ENCODE measurements around the gene ANKRD42.

Gene ANKRD42

DNA sequence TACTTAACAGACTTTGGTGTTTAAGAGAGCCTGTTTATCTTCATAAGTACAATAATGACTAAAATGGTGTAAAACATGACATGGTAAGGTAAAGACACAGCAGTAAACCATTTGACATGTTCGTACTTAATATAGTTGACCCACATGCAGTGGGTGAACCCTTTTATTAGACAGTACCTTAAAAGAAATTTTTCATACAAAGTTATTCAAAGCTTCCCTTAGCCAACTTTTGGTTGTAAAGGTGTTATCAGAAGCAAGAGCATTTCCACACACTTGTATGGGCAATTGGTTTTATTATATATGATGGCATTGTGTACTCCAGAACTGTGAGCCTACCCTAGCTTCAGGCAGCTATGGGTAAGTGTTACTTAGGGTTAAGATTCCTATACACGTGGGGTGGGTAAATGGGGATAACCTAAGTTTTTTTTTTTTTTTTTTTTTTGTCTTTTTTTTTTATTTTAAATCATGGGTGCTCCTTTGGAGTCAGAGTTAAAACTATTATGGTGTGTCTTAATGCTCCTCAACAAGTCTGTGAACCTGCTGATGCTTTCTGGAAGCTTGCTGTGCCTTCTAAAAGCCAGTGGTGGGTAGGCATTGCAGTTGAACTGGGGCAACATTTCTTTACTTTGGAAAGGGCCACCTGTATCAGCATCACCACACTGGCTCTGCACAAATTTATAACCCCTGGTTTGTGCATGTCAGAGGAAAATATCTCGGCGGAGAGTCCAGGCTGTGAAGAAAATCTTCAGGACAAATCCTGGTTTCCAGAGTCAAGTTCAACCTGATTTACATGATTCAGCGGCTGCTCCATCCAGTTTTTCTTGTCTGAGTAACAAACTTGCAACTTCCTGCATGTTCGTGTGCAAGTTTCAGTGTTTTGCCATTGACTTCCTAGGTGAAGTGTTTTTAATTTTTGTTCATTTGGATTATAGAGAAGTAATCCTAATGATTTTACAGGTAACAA lies 33.3 kb upstream of the ANKRD42 start:
- TF ChIP-seq GATA3 (IDR thresholded peaks at IDR 0.05; ENCODE audit: low read depth, low read length): no peak

DNA sequence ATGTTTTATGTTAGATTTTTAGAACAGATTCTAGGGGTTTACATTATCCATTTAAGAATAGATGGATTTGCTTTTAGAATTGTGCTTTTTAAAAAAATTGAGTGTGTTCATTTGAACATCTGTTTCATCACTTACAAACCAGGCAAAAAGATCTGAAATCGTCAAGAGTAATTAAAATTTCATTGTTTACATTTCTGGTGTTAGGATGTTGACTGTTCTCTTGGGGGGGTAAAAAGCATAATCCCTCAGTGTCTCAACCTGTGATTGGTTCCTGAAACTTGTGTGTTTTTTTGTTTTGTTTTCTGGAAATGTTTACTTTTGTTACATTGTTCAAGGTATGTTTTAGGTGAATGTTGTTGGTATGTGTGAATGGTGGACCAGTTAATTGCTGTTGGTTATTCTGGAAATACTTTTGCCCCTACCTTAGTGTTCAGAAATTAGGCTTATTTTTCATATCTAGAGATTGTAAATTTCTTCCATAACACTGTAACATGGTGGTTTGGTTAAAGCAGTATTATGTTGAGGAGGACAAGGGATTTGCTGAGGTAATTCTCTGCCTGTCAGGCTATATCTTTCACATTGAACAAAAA lies 31.8 kb upstream of the ANKRD42 start:
- no peak for TF ChIP-seq GATA3 (IDR thresholded peaks at IDR 0.05; ENCODE audit: low read depth, low read length)

DNA sequence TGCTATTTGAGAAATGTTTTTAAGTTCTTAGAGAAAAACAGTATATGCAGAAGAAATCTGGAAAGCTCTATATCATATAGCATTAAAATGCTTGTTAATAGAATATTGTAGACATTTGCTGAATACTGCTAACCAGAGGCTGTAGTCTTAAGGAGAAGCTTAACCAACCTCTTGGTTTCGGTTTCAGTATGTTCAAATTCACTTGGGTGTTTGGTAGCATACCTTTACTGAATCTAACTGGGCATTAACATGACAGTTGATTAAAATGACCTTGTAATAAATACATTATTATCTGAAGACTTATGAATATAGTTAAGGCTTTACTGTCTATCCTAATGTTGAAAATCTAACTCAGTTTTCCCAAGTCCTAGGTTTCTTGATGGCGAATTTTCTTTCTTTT lies 31.1 kb upstream of the ANKRD42 start:
- TF ChIP-seq GATA3 (IDR thresholded peaks at IDR 0.05; ENCODE audit: low read depth, low read length): no peak

DNA sequence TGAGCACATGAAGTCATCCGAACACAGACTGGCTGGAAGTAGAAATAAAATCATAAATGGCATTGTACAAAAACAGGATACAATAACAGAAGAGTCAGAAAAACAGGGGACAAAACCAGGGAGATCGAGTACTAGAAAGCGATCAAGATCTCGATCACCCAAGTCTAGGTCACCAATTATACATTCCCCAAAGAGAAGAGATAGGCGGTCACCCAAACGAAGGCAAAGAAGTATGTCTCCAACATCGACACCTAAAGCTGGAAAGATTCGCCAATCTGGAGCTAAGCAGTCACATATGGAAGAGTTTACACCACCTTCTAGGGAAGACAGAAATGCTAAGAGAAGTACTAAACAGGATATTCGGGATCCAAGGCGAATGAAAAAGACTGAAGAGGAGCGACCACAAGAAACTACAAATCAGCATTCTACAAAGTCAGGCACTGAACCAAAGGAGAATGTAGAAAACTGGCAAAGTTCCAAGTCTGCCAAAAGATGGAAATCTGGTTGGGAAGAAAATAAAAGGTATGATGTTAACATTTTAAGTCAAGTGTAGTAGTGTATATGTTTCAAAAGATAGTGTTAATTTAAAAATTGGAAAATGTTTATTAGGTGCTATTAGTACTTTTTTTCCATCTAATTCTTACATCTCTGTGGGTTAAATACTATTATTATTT lies 27.2 kb upstream of the ANKRD42 start:
- no peak for TF ChIP-seq GATA2 (IDR thresholded peaks at IDR 0.05; ENCODE audit: low read depth, low read length)
- TF ChIP-seq GATA3 (IDR thresholded peaks at IDR 0.05; ENCODE audit: low read depth, low read length): no peak

DNA sequence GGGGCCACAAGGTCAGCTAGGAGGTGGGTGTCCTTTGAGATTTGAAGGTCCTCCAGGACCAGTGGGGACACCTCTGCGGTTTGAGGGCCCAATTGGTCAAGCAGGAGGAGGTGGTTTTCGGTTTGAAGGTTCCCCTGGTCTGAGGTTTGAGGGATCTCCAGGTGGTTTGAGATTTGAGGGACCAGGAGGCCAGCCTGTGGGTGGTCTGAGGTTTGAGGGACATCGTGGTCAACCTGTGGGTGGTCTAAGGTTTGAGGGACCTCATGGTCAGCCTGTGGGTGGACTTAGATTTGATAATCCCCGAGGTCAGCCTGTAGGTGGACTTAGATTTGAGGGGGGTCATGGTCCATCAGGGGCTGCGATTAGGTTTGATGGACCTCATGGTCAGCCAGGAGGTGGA lies 24.8 kb upstream of the ANKRD42 start:
- TF ChIP-seq GATA2 (IDR thresholded peaks at IDR 0.05; ENCODE audit: low read depth, low read length): no peak
- TF ChIP-seq GATA3 (IDR thresholded peaks at IDR 0.05; ENCODE audit: low read depth, low read length): no peak

DNA sequence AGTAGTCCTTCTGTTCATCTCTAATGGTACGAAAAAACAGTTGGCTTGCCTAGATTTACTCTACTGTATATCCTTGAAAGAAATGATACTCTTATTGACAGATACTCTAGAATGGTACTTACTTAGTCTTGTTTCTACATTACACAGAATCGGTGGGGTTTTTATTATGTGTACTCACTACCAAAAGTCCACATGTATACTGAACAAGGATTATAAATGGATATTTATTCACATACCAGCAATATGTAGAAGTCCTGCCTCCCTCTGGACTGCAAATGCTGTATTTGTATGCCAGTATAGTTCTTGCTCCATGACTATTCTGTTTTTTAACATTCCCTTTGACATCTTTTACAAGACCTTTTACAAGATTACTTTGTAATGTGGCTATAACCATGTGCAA lies 22.6 kb upstream of the ANKRD42 start:
- TF ChIP-seq GATA3 (IDR thresholded peaks at IDR 0.05; ENCODE audit: low read depth, low read length): no peak
- TF ChIP-seq GATA2 (IDR thresholded peaks at IDR 0.05; ENCODE audit: low read depth, low read length): no peak

DNA sequence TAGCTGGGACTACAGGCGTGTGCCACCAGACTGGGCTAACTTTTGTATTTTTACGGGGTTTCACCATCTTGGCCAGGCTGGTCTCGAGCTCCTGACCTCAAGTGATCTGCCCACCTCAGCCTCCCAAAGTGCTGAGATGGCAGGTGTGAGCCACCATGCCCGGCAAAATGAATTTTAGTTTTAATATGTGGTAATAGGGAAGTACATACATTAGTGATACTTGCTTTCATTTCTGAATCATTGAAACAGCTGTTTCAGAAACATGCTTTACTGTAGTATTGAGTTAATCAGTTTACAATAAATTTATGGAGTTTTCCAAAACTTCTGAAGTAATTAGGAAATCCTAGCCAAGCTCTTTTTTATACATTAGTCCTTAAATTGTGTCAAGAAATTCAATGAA lies 21.0 kb upstream of the ANKRD42 start:
- no peak for TF ChIP-seq GATA2 (IDR thresholded peaks at IDR 0.05; ENCODE audit: low read depth, low read length)
- no peak for TF ChIP-seq GATA3 (IDR thresholded peaks at IDR 0.05; ENCODE audit: low read depth, low read length)

DNA sequence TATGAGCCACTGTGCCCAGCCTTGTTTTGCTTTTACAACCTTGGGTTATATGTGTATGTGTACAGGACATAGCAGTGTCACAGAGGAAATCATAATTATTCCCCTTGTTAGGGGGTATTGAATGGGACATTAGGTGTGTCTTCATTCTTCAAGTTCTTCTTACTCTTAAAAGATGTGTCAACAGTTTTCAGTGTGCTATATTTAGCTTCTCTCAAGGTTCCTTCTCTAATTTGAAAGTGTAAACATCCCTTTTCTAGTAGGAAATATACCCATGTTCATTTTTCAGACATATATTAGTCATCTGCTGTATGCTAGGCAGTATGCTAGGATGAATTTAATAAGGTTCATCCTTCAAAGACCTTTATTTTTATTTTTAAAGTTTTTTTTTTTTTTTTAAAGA lies 19.5 kb upstream of the ANKRD42 start:
- no peak for TF ChIP-seq GATA3 (IDR thresholded peaks at IDR 0.05; ENCODE audit: low read depth, low read length)

DNA sequence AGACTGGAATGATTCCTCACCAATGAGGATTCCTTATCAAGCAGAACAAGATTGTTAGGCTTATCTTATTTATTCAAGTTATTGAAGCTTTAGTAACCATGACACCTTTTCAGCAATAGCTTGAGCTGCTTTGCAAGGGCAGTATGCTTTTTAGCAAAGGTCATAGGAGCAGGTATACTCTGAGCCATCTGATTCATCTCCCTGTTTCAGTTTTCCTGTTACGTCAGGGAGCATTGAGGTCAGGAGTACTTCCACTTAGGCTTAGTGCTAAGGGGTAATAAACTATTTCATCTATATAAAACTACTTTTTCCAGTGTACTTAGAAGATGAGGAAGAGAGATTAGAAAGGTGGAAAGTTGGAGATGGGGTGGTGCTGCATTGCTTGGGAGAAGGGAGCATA lies 17.7 kb upstream of the ANKRD42 start:
- no peak for TF ChIP-seq GATA3 (IDR thresholded peaks at IDR 0.05; ENCODE audit: low read depth, low read length)
- TF ChIP-seq GATA2 (IDR thresholded peaks at IDR 0.05; ENCODE audit: low read depth, low read length): no peak

DNA sequence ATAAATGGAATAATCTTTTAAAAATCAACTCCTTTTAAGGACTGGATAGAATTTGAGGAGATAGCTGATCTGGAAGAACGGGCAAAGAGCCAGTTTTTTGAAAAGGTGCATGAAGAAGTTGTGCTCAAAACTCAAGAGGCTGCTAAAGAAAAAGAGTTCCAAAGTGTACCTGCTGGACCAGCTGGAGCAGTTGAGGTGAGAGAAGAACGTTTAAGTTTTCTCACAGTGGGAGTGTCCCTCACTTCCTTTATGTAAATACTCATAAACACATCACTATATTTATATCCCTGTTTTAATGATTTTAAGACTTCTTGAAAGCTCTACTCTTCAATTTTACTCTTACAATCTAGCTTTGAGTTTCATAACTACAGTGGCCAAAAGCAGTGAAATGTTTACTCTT lies 11.7 kb upstream of the ANKRD42 start:
- no peak for TF ChIP-seq GATA3 (IDR thresholded peaks at IDR 0.05; ENCODE audit: low read depth, low read length)
- no peak for TF ChIP-seq GATA2 (IDR thresholded peaks at IDR 0.05; ENCODE audit: low read depth, low read length)

DNA sequence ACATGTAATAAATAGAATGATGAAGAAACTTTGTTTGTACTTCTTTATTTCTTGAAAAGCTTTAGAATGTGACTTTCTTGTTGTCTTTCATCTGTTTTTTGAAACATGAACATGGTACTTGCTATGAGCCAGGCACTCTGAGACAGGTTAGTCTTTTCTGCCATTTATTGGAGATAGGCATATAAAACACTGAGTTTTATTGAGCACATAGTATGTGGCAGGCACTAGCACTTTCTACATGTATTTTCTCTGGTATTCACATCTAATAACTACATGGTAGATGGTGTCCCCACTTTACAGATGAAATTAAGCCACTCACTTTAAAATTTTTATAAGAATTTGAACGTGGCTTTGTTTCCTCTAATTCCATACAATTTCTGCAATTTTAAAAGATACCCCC lies 7.7 kb upstream of the ANKRD42 start:
- TF ChIP-seq GATA2 (IDR thresholded peaks at IDR 0.05; ENCODE audit: low read depth, low read length): no peak
- no peak for TF ChIP-seq GATA3 (IDR thresholded peaks at IDR 0.05; ENCODE audit: low read depth, low read length)

DNA sequence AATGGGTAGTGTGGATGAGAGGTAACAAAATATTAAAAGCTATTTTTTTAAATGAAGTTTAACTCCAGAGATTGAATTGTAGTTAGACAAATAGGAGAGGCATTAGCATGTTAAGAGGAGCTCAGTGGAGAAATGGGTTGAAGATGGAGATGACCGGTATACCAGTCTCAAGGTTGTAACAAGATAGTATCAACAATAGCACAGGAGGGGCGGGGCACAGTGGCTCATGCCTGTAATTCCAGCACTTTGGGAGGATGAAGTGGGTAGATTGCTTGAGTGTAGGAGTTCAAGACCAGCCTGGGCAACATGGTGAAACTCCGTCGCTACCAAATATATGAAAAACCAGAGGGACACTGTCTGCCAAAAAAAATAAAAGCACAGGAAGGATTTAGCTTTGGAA lies 6.0 kb upstream of the ANKRD42 start:
- no peak for TF ChIP-seq GATA2 (IDR thresholded peaks at IDR 0.05; ENCODE audit: low read depth, low read length)
- TF ChIP-seq GATA3 (IDR thresholded peaks at IDR 0.05; ENCODE audit: low read depth, low read length): no peak

DNA sequence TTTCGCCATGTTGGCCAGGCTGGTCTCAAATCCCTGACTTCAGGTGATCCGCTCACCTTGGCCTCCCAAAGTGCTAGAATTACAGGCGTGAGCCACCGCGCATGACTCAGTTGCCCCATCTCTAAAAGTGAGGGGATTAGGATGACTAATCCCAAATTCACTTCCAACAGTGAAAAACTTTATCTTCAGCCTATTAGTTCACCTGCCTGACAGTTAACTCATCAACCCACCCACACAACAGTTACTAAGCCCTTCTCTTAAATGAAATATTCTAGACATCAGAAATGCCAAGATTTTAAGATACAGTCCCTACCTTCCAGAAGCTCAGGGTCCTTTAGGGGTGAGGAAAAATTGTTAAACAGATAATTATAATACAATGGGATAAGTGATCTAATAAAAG lies 2.0 kb upstream of the ANKRD42 start:
- TF ChIP-seq GATA3 (IDR thresholded peaks at IDR 0.05; ENCODE audit: low read depth, low read length) (no peak), GATA2 (IDR thresholded peaks at IDR 0.05; ENCODE audit: low read depth, low read length) (no peak)

DNA sequence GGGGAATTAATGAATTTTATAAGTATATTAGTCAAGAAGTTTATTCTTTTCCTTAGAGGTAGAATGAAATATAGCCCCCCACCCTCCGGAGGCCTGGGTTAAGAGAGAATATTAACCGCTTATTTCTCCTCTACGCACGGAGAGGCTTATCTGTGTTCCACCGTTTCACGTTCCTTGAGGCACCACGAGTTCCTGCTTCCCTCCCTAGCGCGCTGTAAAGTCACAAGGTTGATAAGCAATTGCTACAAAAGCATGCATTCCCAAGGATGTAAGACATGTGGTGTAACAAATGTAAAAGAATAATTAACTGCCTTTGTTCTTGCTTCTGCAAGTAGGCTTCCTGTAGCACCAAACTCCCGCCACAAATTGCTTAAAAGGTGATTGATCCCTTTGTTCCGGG lies 1.5 kb upstream of the ANKRD42 start:
- no peak for TF ChIP-seq GATA2 (IDR thresholded peaks at IDR 0.05; ENCODE audit: low read depth, low read length)
- no peak for TF ChIP-seq GATA3 (IDR thresholded peaks at IDR 0.05; ENCODE audit: low read depth, low read length)

Measured in SH-SY5Y (cell line).